Stomach smooth muscle (tissue), 2 donors: ENCODE measurements around the gene POR.
"Not testable (repeated sequence)": the region's sequence is repeated elsewhere in the genome, so short reads cannot be mapped to it uniquely, and the experiment has no call there.

Source experiments
- H3K27ac ChIP-seq: one replicate; pipeline ENCODE4 v1.7.0; 2013; ENCODE audit warnings: mild to moderate bottlenecking, low read length, inconsistent platforms
- H3K27me3 ChIP-seq, 2 donors: one replicate each; pipeline ENCODE4 v1.7.0; 2013; ENCODE audit warnings: low read length in 2 of 2; ENCODE audit not compliant: insufficient read depth in 2 of 2, control insufficient read depth in 1 of 2
- H3K36me3 ChIP-seq, 2 donors: one replicate each; pipeline ENCODE4 v1.7.0; 2013; ENCODE audit warnings: low read length in 2 of 2; ENCODE audit not compliant: control insufficient read depth in 2 of 2, insufficient read depth in 2 of 2
- H3K4me1 ChIP-seq: one replicate; pipeline ENCODE4 v1.7.0; 2013; ENCODE audit warnings: low read length; ENCODE audit not compliant: control insufficient read depth, insufficient read depth
- H3K4me3 ChIP-seq, 2 donors: one replicate each; pipeline ENCODE4 v1.7.0; 2013; ENCODE audit warnings: low read length in 2 of 2
- H3K9ac ChIP-seq, 2 donors: one replicate each; pipeline ENCODE4 v1.7.0; 2013; ENCODE audit warnings: low read length in 2 of 2, mild to moderate bottlenecking in 1 of 2
- H3K9me3 ChIP-seq, 2 donors: one replicate each; pipeline ENCODE4 v1.7.0; 2013; ENCODE audit warnings: low read length in 2 of 2; ENCODE audit not compliant: control insufficient read depth in 2 of 2
- donor health status: healthy.
- donor health status: Pancreatic carcinoma.

POR gene

DNA sequence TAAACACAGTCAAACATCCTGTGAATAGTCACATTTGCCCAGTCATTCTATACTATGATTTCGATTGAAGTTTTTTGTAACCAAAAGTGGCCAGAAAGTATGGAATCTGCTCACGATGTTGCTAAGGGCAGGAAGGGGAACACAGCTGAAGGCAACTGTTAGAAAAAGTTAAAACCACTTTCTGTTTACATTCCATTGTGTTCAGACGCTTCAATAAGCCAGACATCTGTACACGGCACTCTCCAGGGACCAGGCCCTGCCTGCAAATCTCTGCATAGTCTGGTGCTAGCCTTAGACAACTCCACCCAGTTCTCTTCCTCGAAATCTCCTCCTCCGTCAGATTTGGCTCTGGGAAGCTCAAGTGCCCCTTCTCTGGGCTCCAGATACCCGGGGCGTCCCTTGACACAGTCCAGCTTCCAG, 96.5 kb downstream of the POR start:
- no peaks in the 10 kb centered on the region for H3K27me3 ChIP-seq
- peak overlapping the region in 1 of 2 donors; percentile 22 for H3K4me3 ChIP-seq
- H3K36me3 ChIP-seq: peaks cover 0 to 3% of the 10 kb centered on the region in 2 donors
- peak overlapping the region; percentile 70 for H3K27ac ChIP-seq
- H3K9me3 ChIP-seq: no peaks in the 10 kb centered on the region
- H3K9ac ChIP-seq: peak overlapping the region; percentile 3 to 36
- H3K4me1 ChIP-seq: peaks cover 10% of the 10 kb centered on the region

DNA sequence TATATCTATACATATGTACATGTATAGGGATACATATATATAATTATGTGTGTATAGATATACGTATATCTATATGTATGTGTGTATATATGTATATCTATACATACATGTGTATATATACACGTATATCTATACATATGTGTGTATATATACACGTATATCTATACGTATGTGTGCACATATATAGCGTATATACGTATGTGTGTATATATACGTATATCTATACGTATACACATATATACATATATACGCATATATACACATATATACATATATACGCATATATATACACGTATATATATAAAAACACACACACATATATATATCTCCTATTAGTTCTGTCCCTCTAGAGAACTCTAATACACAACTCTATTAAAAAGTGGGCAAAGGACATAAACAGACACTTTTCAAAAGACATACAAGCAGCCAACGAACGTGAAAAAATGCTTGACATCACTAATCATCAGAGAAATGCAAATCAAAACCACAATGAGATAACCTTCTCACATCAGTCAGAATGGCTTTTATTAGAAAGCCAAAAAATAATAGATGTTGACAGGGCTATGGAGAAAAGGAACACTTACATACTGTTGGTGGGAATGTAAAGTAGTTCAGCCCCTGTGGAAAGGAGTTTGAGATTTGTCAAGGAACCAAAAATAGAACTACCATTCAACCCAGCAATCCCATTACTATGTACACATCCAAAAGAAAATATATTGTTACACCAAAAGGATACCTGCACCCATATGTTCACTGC, 101.4 kb downstream of the POR start:
- no peaks in the 10 kb centered on the region for H3K27me3 ChIP-seq
- no peak overlapping the region for H3K27ac ChIP-seq
- no peak overlapping the region for H3K4me3 ChIP-seq
- H3K36me3 ChIP-seq: peaks cover 2 to 5% of the 10 kb centered on the region in 2 donors
- H3K9me3 ChIP-seq: no peaks in the 10 kb centered on the region
- H3K4me1 ChIP-seq: peaks cover under 1% of the 10 kb centered on the region
- H3K9ac ChIP-seq: no peak overlapping the region

DNA sequence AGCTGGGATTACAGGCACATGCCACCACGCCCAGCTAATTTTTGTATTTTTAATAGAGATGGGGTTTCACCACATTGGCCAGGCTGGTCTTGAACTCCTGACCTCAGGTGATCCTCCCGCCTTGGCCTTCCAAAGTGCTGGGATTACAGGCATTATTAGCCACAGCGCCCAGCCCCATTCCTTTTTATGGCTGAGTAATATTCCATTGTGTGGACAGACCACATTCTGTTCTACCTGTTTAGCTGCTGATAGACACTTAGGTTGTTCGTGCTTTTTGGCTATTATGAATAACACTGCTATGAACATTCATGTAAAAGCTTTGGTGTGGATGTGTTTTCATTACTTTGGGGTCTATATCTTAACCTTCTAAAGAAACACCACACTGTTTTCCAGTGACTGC, 103.6 kb downstream of the POR start:
- not testable (repeated sequence) for H3K4me3 ChIP-seq, H3K27me3 ChIP-seq, H3K27ac ChIP-seq, H3K4me1 ChIP-seq, H3K9ac ChIP-seq, H3K9me3 ChIP-seq
- H3K36me3 ChIP-seq: peaks cover 6 to 12% of the 10 kb centered on the region in 2 donors

DNA sequence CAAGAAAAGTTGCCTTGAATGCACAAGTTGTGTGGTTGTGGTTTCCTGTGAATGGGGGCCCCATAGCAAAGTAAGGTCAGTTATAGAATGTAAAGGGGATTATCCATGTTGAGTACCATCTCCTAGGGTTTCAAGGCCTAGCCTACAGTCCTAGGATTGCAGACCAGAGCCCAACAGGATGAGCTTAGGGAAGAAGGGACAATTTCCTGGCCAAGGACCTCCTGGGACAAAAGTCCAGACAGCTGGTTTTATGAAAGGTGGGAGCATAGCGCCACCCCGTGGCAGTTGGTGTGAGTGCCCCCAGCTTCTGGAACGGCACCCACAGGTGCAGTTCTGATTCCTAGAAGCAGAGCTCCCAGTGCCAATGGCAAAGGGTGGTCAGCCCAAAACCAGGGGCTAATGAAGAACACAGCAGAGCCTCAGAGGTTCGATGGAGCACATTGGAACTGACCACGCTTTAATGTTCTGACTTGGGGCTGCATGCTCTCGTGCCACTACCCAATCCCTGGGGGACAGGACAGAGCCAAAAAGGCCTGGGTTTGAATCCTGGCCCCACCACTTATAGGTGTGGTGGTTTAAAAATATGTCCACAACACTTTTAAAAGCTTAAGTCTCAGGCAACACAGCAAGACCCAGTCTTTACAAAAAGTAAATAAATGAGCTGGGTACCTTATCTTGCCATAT, 105.2 kb downstream of the POR start:
- Histone ChIP-seq H3K27ac (no peak overlapping the region), H3K27me3 (no peaks in the 10 kb centered on the region), H3K9me3 (no peaks in the 10 kb centered on the region), H3K9ac (no peak overlapping the region), H3K4me1 (no peaks in the 10 kb centered on the region), H3K4me3 (no peak overlapping the region), H3K36me3 (peaks cover 6 to 12% of the 10 kb centered on the region in 2 donors)

DNA sequence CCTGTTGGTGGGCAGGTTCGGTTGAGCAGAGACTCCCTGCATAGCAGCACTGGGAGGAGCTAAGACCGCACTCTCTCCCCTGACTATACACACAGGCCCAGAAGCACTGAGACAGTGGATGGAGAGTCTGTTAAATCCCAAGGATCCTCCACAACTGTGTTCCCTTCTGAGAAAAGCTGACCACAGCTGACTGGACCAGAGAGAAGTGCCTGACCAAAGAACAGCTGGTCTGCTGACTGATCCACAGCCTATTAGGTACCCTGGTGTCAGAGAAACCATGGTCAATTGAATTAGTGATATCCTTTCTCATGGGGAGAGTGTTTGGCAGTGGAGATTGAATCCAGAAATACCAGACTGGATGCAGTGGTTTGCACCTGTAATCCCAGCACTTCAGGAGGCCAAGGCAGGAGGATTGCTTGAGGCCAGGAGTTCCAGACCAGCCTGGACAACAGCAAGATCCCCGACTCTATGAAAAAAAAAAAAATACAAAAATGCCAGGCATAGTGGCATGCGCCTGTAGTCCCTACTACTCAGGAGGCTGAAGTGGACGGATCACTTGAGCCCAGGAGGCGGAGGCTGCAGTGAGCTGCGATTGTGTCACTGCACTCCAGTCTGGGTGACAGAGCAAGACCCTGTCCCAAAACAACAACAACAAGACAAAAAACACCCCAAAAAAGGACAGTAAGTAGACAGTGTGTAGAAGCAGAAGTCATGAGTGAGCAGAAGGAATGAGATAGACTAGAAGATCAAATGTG, 107.2 kb downstream of the POR start:
- H3K9ac ChIP-seq: no peak overlapping the region
- no peak overlapping the region for H3K4me3 ChIP-seq
- no peak overlapping the region for H3K27ac ChIP-seq
- no peaks in the 10 kb centered on the region for H3K27me3 ChIP-seq
- H3K9me3 ChIP-seq: no peaks in the 10 kb centered on the region
- H3K36me3 ChIP-seq: peaks cover 6 to 12% of the 10 kb centered on the region in 2 donors
- no peaks in the 10 kb centered on the region for H3K4me1 ChIP-seq

DNA sequence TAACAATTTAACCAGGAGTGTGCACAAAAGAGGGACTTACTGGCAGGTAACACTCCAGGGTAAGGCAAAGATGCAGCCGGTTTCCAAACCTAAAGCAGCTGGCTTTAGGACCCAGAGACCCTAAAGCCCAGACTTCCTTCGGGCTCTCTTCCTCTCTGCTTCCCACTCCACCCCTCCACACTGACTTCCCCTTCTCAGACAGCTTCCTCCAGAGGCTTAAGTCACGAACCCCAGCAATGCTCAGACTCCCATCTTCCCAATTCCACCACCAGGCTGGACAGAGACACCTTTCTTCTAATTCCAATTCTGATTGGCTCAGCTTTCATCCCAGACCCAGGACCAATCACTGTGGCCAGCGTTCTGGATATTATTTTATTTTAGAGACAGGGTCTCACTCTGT, 108.0 kb downstream of the POR start:
- H3K4me1 ChIP-seq: no peaks in the 10 kb centered on the region
- H3K36me3 ChIP-seq: peaks cover 6 to 12% of the 10 kb centered on the region in 2 donors
- H3K9ac ChIP-seq: no peak overlapping the region

DNA sequence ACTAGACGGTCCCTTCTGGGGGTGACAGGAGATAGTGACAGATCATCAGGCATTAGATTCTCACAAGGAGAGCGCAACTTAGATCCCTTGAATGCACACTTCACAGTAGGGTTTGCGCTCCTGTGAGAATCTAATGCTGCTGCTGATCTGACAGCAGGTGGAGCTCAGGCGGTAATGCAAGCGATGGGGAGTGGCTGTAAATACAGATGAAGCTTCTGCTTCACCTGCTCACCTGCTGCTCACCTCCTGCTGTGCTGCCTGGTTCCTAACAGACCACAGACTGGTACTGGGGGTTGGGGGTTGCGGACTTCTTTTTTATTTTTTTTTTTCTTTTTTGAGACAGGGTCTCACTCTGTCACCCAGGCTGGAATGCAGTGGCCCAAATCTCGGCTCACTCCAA, 114.7 kb downstream of the POR start:
- not testable (repeated sequence) for H3K27me3 ChIP-seq, H3K9ac ChIP-seq, H3K4me3 ChIP-seq, H3K36me3 ChIP-seq, H3K4me1 ChIP-seq, H3K9me3 ChIP-seq, H3K27ac ChIP-seq

More for the DNA sequence above, 108.0 kb downstream of the POR start:
- no peak overlapping the region for H3K4me3 ChIP-seq
- H3K27me3 ChIP-seq: no peaks in the 10 kb centered on the region
- H3K9me3 ChIP-seq: no peaks in the 10 kb centered on the region
- no peak overlapping the region for H3K27ac ChIP-seq

DNA sequence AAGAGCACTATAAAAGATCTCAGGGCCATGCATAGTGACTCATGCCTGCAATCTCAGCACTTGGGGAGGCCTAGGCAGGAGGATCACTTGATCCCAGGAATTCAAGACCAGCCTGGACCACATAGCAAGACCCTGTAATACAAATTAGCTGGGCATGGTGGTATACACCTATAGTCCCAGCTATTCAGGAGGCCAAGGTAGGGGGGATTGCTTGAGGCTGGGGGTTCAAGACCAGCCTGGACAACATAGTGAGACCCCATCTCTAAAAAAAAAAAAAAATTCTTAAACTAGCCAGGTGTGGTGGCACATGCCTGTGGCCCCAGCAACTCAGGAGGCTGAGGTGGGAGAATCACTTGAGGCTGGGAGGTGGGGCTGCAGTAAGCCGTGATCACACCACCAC, 117.0 kb downstream of the POR start:
- Histone ChIP-seq H3K9ac (no peak overlapping the region), H3K27me3 (no peaks in the 10 kb centered on the region), H3K27ac (no peak overlapping the region), H3K4me1 (no peaks in the 10 kb centered on the region), H3K36me3 (peaks cover 3 to 4% of the 10 kb centered on the region in 2 donors), H3K9me3 (no peaks in the 10 kb centered on the region), H3K4me3 (no peak overlapping the region)
